ENCODE data around the gene COMTD1.
A peak's percentile ranks its signal among the peaks of the same experiment; 100 is the strongest.
"Not testable (repeated sequence)": the region's sequence is repeated elsewhere in the genome, so short reads cannot be mapped to it uniquely, and the experiment has no call there.

Gene COMTD1

DNA sequence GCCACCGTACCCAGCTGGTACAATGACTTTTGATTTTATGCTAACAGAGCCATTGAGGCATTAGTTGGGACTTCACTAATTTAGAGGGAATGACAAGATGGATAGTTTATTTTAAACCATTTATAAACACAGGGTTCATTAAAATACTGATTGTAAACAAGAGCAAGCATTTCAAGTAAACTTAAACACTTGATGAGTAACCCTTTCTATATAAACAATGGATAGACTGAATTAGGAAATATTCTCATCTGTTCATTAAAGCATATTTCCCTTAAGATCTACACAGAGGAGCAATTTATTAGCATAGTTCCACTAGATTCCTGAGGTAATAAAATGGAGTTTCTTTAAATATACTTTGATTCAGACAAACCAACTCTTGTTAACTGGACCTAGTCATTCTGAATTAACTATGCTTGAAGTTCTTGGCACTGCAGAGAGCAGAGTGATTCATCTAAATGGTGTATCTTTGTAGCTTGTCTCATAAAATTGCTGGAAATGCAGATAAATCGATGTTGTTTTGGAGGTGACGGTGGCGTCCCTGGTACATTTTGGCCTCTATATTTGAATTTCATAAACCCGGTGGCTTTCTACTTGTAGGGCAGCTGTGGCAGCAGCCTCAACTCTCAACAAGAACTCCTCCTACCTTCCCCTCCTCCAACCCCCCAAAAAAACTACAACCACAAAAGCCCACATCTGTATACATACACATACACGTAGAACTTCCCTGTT is 40.6 kb downstream of the COMTD1 start:
- no peak for DNase-seq (ENCODE audit: low read depth)

DNA sequence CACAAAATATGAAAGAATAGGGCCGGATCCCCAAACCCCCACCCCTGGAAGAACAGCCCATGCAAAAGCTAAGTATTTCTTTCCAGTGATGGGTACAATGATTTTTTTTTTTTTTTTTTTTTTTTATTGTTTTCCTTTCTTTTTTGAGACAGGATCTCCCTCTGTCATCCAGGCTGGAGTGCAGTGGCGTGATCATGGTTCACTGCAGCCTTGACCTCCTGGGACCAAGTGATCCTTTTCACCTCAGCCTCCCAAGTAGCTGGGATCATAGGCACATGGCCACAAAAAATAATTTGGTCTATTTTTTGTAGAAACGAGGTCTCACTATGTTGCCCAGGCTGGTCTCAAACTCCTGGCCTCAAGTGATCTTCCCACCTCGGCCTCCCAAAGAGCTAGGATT is 41.1 kb downstream of the COMTD1 start:
- DNase-seq (ENCODE audit: low read depth): not testable (repeated sequence)

DNA sequence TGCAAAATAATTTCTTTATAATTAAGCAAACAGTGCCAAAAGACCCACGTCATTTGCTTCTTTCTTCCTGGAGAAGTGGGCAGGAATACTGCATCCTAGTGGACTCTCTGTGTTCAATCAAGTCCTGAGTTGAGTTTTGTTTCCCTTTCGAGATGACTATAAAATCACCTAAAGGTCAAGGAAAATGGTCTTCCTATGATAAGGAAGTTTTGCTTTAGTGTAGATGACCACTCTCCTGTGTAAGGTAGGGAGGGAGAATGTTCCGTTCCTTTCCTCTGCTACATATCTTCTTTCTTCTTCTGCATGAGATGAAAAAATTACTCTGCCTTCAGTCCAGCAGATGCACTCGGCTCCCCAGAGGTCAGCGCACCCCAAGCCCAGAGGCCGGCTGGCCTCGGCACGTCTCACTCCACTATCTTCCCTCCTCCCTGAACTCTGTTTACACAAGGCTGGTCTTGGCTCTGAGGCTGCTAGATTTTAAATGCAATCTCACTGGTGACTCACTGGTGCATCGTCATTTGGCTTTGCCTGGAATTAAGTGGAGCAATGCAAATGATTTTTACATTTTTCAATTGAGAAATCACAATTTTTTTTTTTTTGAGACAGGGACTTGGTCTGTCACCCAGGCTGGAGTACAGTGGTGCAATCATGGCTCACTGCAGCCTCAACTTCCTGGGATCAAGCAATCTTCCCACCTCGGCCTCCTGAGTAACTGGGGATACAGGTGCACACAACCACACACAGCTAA is 43.8 kb downstream of the COMTD1 start:
- DNase-seq (ENCODE audit: low read depth): no peak

DNA sequence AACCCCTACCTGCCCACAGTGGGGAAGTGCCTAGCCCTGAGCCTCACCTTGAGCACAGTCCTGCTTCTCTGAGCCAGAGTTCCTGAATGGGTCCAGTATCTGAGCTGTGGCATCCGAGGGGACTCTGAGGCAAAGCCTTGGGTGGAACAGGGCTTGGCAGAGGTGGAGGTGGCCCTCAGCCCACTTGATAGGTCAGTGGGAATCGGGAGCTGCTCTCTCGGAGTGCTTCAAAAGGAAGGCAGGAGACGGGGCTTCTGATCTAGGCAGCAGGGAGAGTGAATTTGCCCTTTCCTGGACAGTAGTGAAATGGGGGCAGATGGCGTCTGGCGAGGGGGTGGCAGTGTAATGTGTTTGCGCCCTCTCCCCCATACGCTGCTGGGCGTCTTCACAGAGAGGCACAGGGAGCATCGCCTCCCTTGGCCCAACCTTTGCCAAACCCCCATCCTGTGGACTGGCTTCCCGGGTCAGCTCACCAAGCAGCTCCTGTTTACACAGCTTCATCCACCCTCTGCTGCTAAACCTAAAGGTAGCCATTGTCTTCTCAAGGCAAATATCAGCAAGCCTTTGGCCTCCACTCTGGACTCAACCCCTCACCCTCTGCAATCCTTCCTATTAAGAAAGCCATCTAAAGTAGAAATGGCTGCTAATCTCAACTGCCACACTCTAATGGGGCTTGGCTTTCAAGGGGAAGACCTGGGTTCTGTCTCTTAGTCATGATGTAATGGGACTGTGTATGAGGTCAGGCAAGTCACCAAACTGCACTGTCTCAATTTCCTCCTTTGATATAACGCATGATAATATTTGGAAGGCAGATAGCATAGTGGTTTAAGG is 46.3 kb downstream of the COMTD1 start:
- no peak for DNase-seq (ENCODE audit: low read depth)

DNA sequence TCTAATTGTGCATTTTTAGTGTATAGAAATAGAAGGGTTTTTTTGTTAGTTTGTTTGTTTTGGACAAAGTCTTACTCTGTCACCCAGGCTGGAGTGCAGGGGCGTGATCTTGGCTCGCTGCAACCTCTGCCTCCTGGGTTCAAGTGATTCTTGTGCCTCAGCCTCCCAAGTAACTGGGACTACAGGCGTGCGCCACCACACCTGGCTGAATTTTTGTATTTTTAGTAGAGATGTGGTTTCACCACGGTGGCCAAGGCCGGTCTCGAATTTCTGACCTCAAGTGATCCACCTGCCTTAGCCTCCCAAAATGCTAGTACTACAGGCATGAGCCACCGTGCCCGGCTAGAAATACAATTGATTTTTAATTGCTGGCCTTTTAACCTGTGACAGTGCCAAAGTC is 47.2 kb downstream of the COMTD1 start:
- not testable (repeated sequence) for DNase-seq (ENCODE audit: low read depth)

DNA sequence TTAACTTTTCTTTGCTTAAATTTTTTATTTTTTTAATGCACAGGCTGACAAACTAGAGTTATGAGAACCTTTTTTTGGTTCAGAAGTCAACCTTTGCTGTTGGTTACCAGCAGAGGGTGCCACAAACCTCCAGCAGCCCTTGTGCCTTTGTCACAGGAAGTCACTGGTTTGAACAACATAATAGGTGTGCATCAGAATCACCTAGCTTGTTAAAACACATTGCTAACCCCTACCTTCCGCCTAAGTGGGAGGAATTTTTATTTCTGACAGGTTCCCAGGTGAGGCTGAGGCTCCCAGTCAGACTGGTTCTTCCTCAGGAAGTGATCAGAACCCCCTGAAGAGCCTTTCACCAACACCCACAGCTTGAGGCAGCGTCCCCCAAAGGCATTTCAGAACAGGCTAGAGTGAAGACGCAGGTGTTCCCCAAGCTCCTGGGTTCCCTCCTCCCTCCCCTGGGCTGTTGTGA is 47.8 kb downstream of the COMTD1 start:
- peak; percentile 36 for DNase-seq (ENCODE audit: low read depth)

DNA sequence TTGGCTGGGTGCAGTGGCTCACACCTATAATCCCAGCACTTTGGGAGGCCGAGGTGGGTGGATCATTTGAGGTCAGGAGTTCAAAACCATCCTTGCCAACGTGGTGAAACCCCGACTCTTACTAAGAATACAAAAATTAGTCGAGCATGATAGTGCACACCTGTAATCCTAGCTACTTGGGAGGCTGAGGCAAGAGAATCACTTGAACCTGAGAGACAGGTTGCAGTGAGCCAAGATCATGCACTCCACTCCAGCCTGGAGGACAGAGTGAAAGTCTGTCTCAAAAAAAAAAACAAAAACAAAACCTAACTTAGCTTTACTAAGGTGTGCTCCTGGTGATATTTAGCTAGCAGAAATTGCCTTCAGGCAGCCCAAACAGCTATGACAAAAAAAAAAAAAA is 49.4 kb downstream of the COMTD1 start:
- no peak for DNase-seq (ENCODE audit: low read depth)
